GM19395 (cell line): ENCODE results near the gene MYOG.

ENCODE experiments used
- ATAC-seq: cut with Tn5 transposase; IDR thresholded peaks from one replicate; pipeline ENCODE4 v1.9.1; 2021; ENCODE audit warnings: mild to moderate bottlenecking, moderate library complexity; ENCODE audit not compliant: unreplicated experiment

MYOG gene

GRCh38 chr1:203048555-203049051 lies 37.2 kb downstream of the MYOG start:
- ATAC-seq, result no peak

DNA sequence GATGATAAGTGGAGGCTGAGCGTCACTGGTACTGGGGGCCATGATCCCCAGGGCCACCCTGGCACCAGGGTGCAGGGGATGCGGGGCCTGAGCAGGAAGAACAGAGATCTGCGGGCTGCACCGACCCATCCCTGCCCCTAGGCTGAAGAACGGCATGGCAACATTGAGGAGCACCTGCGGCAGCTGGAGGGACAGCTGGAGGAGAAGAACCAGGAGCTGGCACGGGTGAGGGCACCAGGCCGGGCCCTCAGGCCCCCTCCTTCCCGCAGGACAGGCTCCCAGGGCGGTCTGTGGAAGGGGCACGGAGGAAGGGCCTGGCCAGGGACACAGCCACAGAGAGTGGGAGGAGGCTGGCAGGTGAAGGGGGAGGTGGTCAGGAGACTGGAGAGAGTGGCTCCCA lies 37.7 kb downstream of the MYOG start:
- no peak for ATAC-seq

- no peak for ATAC-seq
Measured at GRCh38 chr1:203046984-203047630, 38.7 kb downstream of the MYOG start.

- no peak for ATAC-seq
Measured at GRCh38 chr1:203045821-203046594, 39.8 kb downstream of the MYOG start.

DNA sequence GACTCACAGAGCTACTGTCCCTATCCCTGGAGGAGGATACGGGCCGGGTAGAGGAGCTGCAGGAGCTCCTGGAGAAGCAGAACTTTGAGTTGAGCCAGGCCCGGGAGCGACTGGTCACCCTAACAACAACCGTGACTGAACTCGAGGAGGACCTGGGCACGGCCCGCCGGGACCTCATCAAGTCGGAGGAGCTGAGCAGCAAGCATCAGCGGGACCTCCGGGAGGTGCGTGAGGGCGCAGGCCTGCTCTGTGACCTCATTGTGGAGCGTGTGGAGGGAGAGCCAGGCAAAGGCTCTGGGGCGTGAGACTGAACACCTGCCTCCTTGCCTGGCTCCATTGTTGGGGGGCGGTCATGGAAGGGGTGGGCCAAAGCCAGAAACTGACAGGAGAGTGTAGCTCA lies 40.5 kb downstream of the MYOG start:
- no peak for ATAC-seq

- no peak for ATAC-seq
Measured at GRCh38 chr1:203044546-203045250, 41.1 kb downstream of the MYOG start.

DNA sequence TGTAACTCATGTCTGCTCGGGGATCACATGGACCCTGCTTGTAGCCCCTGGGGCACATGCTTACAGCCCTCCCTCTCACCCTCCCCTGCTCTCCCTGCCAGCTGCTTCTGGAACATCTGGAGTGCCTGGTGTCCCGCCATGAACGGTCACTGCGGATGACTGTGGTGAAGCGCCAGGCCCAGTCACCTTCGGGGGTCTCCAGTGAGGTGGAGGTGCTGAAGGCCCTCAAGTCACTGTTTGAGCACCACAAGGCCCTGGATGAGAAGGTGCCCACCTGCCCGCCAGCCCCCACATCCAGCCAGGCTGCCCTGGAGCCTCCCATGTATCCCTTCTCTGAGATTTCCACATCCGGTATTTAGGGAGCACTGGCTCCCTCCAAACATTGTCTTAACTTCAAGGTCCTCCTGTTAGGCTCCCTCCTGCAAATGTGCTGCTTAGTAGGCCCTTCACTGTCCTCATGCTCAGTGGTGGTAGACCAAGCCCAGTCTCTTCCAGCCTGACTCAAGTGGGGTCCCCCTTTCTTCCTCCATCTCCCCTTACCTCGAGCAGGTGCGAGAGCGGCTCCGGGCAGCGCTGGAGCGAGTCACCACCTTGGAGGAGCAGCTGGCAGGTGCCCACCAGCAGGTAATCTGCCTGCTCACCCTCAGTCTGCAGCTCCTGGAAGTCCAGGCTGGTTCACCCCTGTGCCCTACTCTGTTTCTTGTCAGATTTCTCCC lies 41.8 kb downstream of the MYOG start:
- ATAC-seq, result no peak

DNA sequence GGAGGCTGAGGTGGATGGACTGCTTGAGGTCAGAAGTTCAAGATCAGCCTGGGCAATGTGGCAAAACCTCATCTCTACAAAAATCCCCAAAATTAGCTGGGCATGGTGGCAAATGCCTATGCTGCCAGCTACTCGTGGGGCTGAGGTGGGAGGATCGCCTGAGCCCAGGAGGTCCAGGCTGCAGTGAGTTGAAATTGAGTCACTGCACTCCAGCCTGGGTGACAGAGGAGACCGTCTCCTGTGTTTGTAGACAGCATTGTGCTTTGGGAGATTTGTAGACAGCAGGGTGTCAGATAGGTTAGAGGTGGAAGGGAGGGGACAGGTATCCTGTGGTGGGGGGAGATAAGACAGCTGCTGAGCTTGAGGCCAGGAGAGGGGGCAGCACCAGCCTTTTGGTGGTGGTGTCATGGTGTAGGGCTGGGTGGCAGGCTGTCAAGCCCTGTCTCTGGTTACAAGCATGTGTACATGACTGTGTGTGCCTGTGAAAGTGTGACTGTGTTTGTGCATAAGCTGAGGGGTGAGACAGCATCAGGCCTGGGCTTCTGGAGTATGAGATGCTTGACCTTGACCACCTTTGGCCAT lies 44.4 kb downstream of the MYOG start:
- no peak for ATAC-seq

DNA sequence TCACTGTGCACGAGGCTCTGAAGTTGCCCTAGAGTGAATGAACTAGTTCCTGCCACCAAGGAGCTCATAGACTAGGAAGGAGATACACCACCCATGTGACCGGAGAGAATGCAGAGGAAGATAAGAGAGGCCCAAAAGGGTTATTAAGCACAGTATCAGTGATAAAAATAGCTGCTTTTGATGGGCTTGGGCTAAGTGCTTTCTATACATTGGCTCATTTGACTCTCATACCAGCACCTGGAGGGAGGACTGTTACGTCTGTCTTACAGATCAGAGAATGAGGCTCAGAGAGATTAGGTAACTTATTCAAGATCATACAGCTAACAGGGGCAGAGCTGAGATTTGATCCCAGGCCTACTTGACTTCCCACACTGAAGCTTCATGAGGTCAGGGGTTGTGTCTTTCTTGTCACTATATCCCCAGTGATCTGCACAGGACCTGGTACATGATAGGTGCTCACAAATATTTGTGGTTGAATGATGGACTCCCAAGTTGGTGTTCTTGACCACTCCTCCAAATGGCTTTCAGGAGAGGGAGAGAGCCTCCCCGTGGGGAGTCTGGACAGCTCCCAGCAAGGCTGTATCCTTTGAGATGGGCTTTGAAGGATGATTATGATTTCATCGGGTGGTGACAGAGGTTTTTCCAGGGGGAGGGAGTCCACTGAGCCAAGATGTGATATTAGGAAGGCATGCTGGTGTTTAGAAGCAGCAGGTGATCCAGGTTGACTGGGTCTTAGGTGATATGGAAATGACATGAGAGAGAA lies 45.1 kb downstream of the MYOG start:
- no peak for ATAC-seq

- no peak for ATAC-seq
Measured at GRCh38 chr1:203039609-203040512, 46.0 kb downstream of the MYOG start.

DNA sequence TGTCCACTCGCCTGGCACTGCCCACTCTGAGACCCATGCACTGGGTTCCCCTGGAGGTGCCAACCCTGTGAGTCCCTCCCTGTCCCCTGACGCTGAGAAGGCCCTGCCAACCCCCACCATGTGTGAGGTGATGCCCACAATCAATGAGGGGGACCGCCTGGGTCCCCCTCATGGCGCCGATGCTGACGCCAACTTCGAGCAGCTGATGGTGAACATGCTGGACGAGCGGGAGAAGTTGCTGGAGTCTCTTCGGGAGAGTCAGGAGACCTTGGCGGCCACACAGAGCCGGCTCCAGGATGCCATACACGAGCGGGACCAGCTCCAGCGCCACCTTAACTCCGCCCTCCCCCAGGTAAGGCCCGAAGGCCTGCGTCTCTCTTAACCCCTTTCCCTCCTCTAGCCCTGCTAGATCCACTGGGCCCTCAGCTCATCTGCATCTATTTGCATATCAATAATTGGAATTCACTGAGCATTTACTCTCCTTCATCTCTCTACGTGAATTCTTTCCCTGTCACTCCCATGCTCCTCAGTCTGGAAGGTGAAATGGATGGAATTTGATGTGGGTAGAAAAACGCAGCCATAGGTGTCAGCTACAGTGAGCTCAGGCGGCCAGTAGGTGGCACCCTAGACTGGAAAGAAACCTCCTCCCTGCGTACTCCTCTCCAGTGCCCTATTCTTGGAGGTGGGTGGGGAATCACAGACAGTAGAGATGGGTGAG lies 46.8 kb downstream of the MYOG start:
- peak; percentile 72 for ATAC-seq

DNA sequence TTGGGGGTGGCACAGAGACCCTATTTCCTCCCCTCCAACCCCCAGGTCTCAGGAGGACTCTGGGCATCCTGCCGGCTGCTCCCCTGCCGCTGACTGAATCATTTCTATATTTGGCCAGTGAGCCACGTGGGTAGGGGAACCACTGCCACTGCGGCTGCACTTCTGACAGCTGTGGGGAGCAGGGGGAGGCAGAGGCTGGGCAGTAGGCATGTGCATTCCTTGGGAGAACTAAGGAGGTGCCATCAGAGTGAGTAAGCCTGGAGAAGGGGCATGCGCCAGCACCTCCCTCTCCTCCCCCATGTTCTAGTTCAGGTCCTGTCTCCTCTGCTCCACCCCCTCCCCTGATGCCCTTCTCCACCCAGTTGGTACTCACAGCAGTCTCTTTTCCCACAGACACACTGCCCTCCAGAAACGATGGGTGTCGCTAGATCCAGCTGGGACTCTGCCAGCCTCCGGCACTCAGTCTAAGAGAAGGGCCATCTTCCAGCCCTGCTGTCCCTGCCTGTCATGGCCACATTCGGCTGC lies 47.5 kb downstream of the MYOG start:
- no peak for ATAC-seq

DNA sequence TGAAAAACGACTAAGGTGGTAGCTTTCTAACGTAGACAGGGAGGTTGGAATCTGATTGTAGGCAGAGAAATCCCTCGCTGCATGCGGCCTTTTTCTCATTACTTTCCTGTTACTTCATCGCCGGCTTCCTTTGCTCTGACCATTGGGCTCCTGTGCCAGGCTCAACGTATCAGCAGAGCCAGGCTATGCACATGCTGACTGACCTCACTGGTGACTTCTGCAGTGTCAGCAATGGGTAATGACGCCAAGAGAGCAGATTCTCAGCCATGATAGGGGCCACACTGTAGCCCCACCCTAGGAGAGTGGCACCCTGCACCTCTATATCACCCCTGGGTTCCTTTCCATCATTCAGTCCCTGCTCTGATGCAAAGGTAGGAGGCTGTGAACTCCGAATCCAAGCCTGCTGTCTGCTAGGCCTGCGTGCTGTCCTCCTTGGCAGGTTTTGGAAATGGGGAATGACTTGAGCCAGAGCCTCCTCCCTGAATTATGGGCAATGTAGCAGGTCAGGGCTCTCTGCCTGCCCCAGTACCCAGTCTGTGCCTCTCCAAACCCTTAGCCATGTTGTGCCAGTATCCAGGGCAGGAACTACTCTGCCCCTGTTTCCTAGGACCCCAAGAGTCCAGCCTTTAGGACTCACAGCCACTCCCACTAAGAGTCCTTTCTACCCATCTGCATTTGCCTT lies 48.2 kb downstream of the MYOG start:
- ATAC-seq, result no peak

- ATAC-seq, result no peak
Measured at GRCh38 chr1:203036537-203036936, 49.3 kb downstream of the MYOG start.

GRCh38 chr1:203036135-203036534 lies 49.7 kb downstream of the MYOG start:
- no peak for ATAC-seq

DNA sequence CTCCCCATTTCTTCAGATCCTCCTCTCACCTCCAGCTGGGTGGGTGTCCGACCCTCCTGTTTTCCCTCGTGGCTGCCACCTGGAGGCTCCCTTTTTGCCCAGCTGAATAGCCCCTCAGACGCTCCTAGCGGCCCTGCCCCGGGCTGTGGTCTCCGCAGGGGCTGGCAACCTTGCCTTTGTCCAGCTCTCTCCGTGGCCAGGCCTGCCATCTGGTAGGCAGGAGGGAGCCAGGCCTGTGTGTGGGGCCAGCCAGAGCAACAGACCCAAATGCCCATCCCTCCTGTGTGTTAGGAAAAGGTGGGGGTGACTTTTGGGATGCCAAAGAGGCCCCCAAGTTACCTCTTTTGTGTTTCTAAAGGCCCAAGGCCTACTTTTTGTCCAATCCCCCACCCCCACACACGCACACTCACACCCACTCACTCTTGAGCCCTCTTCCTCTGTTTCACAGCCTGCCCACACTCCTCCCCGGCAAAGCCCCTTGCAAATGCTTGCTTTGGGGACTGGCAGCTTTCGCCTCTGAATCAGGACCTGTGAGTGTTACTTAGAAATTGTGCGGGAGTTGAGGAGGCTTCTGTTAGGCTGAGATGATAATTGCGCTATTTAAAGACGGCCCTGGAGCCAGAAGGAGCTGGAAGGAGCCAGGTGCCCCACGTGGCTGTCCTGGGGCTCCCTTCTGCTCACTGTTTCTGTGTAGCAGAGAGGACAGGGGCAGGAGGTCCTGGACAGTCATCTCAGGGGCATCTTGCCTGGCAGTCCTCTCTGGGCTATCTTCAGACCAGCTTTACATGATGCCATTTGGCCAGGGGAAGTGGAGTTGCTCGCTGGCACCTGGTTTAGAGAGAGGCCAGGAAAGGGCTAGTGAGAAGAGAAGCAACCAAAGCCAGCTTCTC lies 50.5 kb downstream of the MYOG start:
- no peak for ATAC-seq
